GM19239 (cell line): ENCODE data around the gene TACSTD2.
"Not testable (repeated sequence)": the region's sequence is repeated elsewhere in the genome, so short reads cannot be mapped to it uniquely, and the experiment has no call there.

ENCODE experiments used
- DNase-seq: peaks from one replicate; pipeline ENCODE4 v3.0.0; 2011; ENCODE audit warnings: low spot score; ENCODE audit not compliant: insufficient read length
- FAIRE-seq: peaks from 2 replicates; lab custom pipeline; 2011; peaks lifted over from hg19 to GRCh38; lab: Jason Lieb, UNC

Gene TACSTD2

DNA sequence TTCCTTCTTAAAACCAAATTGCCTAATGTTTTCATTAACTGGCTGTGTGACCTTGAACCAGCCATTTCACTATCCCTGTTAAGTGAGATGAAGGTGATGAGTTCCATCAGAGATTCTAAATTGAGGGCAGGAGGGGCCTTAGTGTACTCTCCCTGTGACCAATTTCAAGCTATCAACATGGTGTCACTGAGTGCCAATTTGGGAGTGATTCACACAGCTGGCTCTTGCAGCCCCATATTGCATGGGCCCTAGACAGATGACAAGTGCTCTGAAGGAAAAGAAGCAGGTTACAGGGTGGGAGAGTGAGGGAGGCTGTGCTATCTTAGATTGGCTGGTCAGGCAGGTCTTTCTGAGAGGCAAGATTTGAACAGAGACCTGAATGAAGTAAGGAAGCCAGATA, 13.0 kb upstream of the TACSTD2 start:
- DNase-seq (no peak), FAIRE-seq (no peak)

DNA sequence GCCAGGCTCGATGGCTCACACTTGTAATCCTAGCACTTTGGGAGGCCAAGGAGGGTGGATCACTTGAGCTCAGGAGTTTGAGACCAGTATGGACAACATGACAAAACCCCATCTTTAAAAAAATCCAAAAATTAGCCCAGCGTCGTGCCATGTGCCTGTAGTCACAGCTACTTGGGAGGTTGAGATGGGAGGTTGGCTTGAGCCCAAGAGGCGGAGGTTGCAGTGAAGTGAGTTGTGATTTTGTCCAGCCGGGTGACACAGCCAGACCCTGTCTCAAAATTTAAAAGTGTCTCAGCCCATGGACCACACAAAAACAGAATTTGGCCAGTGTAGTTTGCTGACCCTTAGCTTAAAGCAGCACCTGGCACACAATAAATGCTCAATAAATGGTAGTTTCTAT, 11.3 kb upstream of the TACSTD2 start:
- no peak for FAIRE-seq
- no peak for DNase-seq

DNA sequence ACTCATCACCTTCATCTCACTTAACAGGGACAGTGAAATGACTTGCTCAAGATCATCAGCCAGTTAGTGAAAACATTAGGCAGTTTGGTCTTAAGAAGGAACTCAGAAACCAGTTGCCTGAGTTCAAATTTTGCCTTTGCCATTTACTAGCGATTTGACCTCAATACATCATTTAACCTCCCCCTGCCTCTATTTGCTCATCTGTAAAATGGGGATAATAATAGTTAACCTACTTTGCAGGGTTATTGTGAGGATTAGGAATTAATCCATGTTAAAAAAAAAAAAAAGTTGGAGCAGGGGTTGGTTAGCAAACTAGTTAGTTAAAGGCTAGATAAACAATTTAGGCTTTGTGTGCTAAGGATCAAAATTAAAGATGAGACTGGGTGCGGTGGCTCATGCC, 10.6 kb upstream of the TACSTD2 start:
- no peak for FAIRE-seq
- DNase-seq = no peak

DNA sequence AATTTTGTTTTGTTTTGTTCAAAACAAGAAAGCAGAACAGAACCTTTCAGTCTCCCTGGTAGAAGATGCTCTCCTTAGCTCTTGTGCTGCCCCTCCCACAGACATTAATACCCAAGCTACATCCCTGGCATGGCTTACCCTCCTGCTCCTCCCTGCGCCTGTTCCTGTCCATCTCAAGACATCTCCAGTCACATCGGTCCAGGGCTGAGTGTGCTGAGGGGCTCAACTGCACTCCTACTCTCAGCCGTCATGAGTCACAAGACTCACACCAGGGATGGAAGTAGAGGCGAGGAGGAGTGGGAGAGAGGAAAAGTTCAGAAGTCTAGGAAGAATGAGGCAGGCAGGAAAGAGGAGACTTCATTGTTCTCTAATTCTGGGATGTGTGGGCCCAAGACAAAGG, 9.2 kb upstream of the TACSTD2 start:
- FAIRE-seq (no peak), DNase-seq (no peak)

DNA sequence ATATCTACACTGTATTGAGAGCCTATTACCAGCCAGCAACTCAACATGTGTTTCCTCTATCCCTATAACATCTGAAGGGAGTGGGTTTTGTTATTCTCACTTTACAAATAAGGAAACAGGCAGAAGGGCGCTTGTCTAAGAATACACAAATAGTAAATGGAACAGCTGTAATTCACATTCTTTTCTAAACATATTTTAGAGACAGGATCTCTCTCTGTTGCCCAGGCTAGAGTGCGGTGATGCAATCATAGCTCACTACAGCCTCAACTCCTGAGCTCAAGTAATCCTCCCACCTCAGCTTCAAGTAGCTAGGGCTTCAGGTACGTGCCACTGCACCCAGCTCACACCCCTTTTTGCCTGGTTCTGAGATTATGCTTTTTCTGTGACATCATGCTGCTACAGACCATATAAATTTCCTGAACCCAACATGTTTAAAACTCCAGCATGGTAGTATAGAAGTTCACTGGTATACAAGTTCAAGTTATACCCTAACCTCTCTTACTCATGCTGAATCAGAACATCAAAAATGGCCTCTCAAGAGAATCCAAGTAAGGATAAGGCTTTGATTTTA, 8.6 kb upstream of the TACSTD2 start:
- DNase-seq = no peak
- FAIRE-seq = no peak

DNA sequence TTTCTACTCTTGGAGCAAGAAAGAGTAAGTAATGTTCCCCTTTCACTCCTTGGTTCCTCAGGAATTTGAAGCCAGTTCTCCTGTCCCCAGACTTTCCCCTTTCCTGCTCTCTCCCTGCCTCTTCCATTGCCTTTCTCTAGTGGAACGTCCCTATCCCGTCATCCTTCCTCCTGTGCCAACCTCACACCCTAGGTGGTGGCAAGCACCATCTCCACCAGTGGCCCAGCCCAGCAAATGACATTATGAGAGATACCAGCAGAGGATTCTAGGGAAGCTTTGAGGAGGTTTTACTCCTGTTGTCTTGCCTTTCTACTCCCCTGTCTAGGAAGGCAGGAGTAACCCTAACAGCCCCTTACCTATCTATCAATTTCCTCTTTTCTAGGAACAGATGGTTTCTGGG, 8.1 kb upstream of the TACSTD2 start:
- FAIRE-seq (no peak), DNase-seq (no peak)

DNA sequence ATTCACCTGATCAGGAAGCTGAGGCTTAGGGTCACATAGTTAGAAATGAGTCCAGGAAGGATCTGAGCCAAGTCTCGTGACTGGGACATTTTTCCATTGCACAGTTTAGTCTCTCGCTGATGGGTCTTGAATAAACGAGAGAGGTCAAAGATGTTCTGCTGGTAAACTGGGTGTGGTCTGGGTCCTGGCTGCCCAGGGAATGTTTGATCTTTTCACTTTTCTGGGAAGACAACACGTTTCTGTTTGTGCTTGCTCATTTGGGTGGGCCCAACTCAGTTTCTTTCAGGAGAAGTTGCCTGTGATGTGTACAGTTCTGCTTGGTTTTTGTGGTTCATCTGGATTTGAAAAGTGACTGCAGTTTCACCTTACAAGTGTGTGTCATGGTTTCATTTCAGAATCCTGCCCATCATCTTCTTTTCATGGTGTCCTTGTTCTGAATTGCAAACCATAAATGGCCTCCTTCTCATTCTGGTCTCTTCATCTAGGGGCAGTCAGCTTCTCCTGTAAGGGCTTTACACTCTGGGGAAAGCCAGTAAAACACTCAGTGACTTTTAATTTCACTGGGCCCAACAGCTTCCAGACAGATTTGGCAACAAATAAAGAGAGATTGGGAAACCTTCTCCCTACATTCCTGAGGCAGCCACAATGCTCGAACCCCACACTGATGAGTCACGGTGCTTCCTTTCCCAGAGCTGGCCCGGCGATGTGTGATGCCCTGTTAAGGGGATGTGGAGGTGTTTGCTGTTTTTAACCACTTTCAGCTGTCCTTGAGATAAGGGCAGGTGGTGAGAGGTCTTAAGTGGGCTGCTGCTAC, 7.2 kb upstream of the TACSTD2 start:
- DNase-seq (no peak), FAIRE-seq (peak; percentile 71)

DNA sequence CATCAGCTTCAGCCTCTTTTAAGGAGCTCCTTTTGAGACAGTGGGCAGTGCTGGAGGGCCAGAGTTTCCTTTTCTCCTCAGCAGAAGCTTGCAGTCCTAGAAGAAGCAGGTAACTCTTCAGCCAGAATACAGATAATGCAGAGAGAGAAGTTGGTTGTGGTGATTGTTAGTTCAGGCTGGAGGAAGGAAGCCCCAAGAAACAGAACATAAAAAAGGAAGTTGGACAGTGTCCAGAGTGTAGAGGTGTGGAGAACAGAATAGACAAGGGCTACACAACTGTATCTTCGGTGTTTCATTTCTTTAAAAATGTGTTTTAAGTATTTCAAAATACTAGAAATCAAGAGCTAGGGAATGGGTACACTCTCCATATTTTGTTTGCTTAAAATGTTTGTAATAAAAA, 6.4 kb upstream of the TACSTD2 start:
- FAIRE-seq (no peak), DNase-seq (no peak)

DNA sequence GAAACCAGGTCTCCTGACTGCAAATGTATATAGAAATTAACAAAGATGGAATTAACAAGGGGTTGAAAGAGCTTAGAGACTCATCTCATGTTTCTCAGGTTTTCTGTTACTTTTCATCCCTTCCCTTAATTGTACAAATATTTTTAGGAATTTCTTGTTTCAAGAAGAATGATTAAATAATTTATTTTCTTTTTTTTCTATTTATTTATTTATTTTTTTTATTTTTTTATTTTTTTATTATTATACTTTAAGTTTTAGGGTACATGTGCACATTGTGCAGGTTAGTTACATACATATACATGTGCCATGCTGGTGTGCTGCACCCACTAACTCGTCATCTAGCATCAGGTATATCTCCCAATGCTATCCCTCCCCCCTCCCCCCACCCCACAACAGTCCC, 5.1 kb upstream of the TACSTD2 start:
- not testable (repeated sequence) for DNase-seq, FAIRE-seq

DNA sequence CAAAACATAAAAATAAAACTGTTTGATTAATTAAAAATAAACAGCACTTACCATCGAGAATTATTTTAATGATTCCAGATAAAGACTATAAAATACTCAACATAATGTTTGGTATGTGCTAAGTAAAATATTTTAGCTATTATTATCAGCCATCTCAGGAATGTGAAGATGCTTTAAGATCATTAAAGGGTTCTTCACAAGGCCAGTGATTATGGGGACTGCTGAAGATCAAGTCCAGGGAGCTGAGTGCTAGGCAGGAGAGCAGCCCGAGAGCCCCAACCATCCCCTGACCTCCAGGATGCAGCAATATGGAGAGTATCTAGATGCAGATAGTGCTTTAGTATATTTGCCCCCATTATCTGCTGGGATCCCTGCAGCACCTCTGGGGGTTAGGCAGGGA, 4.6 kb upstream of the TACSTD2 start:
- no peak for FAIRE-seq
- no peak for DNase-seq

DNA sequence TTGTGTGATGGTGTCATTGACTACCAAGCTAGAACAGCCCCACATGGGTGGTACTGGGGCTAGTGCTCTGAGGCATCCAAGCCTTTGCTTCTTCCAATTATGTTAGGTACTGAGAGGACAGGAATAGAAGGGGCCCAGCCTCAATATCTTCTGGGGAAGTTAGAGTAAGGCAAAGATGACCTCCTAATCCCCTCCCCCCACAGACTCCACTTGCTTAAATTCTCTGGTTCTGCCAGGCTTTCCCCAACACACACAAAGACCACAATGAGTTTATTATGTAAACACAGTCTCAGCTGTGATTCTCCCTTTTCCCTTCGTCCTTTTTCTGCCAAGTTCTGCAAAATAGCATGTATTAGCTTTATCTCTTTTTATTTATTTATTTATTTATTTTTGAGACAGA, 3.1 kb upstream of the TACSTD2 start:
- DNase-seq (no peak), FAIRE-seq (no peak)

DNA sequence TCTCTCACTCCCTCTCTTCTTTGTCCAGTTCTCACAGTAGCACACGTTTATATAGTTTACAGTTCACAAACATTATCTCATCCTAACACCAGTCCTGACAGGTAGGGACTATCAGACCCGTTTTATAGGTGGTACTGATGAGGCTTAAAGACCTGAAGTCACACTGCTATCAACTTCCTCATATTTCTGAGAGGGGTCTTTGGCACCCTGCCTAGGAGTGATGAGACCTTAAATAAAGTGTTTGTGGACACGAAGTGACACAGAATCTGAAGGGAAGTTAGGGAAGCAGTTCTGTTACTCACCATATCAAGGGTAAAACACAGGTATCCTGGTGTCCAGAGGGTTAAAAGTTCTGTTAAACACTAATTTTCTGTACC, 590 bp upstream of the TACSTD2 start:
- no peak for FAIRE-seq
- no peak for DNase-seq

DNA sequence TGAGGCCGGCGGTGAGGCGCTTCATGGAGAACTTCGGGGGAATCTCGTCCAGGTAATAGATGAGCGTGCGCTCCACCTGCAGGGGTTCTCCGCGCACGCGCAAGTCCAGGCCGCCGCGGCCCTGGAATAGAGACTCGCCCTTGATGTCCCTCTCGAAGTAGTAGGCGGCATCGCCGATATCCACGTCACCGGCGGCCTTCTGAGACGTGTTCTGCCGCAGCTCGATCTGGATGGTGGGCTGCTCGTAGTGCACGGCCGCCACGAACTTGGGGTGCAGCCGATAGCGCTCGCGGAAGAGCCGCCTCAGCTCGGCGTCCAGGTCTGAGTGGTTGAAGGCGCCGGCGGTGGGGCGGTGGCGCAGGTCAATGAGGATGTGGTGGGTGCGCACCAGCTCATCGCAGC, 726 bp downstream of the TACSTD2 start:
- FAIRE-seq (no peak), DNase-seq (no peak)

DNA sequence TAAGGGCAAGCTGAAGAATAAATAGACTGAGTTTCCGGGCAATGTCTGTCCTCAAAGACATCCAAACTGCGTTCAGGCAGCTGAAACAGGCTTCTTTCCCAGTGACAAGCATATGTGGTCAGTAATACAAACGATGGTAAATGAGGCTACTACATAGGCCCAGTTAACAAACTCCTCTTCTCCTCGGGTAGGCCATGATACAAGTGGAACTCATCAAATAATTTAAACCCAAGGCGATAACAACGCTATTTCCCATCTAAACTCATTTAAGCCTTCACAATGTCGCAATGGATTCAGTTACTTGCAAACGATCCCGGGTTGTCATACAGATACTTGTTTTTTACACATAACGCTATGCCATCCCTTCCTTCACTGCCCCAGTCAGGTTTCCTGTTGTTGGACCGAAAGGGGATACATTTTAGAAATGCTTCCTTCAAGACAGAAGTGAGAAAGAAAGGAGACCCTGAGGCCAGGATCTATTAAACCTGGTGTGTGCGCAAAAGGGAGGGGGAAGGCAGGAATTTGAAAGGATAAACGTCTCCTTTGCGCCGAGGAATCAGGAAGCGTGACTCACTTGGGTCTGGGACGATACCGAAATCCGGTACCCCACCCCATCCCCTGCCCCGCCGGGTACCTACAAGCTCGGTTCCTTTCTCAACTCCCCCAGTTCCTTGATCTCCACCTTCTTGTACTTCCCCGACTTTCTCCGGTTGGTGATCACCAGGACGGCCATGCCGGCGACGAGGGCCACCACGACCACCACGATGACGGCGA, 1.3 kb downstream of the TACSTD2 start:
- FAIRE-seq = no peak
- DNase-seq = no peak

DNA sequence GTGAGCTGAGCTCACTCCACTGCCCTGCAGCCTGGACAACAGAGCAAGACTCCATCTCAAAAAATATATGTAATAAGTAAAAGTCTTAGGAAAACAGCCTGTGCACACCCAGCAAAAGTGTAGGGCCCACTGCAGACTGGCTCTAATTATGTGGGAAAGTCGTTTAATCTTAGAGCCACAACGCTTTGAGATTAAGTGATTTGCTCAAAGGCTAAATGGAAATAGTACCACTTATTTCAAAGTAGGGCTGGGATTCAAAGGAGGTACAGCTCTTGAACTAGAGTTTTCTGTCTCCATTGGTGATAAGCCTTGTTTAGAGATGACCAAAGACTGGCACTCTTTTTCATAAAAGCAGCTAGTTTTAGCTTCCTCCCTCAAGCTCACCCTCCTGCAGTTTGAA, 2.2 kb downstream of the TACSTD2 start:
- DNase-seq (no peak), FAIRE-seq (no peak)

DNA sequence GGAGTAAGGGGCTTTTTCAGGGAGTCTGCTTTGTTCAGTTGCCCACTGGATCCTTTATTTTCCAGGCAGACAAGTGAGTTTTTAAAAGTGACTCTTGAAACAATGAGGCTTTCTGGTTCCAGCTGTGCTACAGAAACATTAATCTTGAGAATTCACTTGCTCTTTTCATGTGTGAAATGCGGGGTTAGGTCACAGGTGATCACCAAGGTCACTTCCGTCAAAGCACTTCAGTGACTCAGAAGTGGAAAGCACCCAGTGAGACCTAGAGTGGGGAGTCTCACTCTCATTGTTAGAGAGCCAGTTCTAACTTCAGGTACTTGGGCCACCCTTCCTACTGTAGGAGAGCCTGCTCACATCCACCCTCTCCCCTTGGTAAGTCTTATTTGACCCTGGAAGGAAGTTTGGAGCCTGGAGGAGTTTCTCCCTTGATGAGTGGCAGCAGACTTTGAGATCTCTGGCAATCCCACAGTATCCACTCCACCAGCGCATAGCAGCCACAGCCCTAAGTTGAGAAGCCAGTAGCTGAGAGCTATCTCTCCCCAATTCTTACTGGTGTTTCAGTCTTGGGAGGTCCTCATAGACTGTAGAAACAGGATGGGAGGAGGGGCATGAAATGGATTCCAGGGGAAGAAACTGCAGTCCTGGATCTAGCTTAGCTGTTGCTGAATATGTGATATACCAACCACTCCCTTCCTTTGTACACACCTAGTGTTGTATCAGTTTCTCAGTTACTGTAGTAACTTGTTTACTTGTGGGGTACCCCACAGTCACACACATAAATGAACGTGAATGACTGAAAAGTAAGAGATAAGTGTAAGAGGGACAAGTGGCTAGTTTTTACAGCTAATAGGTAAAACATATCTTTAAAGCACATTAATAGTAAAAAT, 3.1 kb downstream of the TACSTD2 start:
- peak; percentile 61 for DNase-seq

DNA sequence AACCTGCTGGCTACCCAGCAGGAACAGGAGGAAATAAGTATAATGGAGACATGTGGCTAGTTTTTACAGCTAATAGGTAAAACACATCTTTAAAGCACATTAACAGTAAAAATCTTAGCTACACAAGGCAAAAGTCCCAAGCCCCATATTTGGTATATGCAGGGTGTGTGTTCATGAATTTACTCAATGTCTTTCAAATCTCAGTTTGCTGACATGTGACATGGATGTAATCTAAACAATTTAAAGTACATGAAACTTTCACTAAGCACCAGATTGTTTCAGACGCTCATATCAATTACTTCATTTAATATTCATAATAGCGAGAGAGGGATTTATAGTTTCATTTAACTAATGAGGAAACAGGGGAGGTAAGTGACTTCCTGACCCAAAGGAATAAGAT, 3.9 kb downstream of the TACSTD2 start:
- no peak for DNase-seq
- FAIRE-seq = no peak

More for the DNA sequence above, 3.1 kb downstream of the TACSTD2 start:
- FAIRE-seq = peak; percentile 99

DNA sequence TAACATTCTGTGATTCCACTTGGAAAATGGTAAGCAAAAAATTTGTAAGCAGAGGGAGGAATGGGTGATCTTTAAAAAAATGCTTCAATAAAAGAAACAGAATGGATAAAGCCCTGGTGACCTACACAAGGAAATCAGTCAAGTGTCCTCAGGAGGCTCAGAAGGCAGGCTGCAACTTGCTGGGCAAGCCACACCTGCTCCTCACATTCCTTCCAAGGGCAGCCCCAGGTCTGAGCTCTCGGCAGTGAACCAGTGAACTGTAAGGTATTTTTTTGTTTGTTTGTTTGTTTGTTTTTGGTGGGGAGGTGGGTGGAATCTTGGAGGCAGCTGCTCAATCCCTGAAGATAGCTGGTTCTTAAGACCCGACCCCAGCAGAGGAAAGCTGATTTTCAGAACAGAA, 4.4 kb downstream of the TACSTD2 start:
- FAIRE-seq (no peak), DNase-seq (no peak)

DNA sequence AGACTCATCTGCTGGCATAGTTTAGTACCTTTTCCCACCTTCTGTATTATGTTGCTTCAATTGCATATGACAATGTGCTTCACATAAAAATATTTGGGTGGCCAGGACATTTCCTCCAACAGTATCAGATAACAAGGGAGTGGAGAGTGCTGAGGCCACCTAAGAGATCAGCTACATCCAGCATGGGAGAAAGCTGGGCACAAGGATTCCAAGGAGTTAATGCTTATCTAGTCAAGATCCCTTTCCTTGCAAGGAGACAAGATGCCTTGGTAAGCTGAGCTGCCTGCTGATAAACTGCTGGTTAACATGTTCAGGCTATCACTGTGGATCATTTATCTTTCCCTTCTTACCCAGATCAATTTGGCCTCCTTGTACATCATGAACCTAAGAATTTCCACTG, 5.4 kb downstream of the TACSTD2 start:
- DNase-seq = no peak
- FAIRE-seq = no peak

DNA sequence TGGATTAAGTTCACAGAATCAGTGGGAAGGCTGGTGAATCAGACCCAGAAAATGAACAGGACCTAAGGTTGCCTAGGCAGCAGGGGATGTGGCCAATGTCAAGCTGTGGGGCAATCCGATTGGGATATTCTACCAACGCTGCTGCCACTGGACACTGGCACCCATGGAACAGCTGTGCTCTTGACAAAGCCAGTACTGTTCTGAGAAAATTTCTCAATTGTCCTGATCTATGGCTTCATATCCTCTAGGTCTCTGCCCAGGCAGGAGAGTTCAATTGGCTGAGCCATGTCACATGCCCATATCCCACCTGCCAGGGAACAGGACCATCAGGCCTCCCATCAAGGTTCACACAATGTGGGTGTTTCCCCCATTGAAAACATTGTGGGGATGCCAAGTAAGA, 6.2 kb downstream of the TACSTD2 start:
- FAIRE-seq (no peak), DNase-seq (no peak)
